Mesothelial cell of epicardium (in vitro differentiated cells): ENCODE results near the gene IER3IP1. TPM values are rescaled to one million over a fixed set of nuclear protein-coding genes. Genes with fewer than 3 reads are reported as not detected.

Experiments
- DNase-seq, 2 experiments: peaks; one replicate each; pipeline ENCODE4 v3.0.0; 2021; ENCODE audit warnings: low spot score in 2 of 2; ENCODE audit not compliant: unreplicated experiment in 2 of 2
- H3K27ac Mint-ChIP-seq: 2 replicates; pipeline ENCODE4 v1.8.0; 2021; ENCODE audit warnings: mixed read lengths
- H3K27me3 Mint-ChIP-seq: 2 replicates; pipeline ENCODE4 v1.8.0; 2021; ENCODE audit warnings: low read depth, mixed read lengths
- H3K36me3 Mint-ChIP-seq: 2 replicates; pipeline ENCODE4 v1.8.0; 2021; ENCODE audit warnings: mixed read lengths
- H3K4me1 Mint-ChIP-seq: 2 replicates; pipeline ENCODE4 v1.8.0; 2021; ENCODE audit warnings: mixed read lengths
- H3K4me3 Mint-ChIP-seq: 2 replicates; pipeline ENCODE4 v1.8.0; 2021; ENCODE audit warnings: mild to moderate bottlenecking, moderate library complexity, mixed read lengths
- H3K9me3 Mint-ChIP-seq: 2 replicates; pipeline ENCODE4 v1.8.0; 2021; ENCODE audit warnings: mixed read lengths
- total RNA-seq: library from RNA; stranded (reverse); gene quantifications from 3 replicates; pipeline ENCODE4 v1.2.1, GENCODE V29; 2021
- TF ChIP-seq, protein P1 (sequence below): fragments of 200-600 bp; sonication (generic); IDR thresholded peaks from one replicate; pipeline ENCODE4 v1.5.0; 2021; ENCODE audit warnings: antibody characterized with exemption; ENCODE audit not compliant: unreplicated experiment

IER3IP1 gene
- total RNA-seq, 1 donor from 2014 or later: 12.0 TPM

DNA sequence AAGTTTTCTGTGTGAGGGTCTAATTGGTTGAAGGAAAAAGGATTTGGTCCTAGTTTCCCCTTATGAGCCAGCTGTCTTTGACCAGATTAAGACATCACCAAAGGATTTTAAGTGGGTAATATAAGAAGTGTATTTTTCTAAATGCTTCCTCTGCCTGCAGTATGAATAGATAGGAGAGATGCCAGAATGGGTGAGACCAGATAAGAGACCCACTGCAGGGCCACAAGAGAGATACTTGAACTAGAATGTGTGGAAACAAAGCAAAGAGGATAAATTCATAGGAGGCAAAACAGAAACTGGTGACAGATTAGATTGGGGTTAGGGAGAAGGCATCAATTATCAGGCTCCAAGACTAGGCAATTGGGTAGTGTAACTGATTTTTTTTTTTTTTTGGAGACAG lies 24.7 kb downstream of the IER3IP1 start:
- no peak for DNase-seq
- Mint-ChIP-seq H3K27me3 (no peaks in the 10 kb centered on the region), H3K36me3 (no peaks in the 10 kb centered on the region), H3K4me1 (peaks cover 25% of the 10 kb centered on the region), H3K27ac (peak overlapping the region; percentile 99), H3K9me3 (no peaks in the 10 kb centered on the region), H3K4me3 (peak overlapping the region; percentile 89)
- TF ChIP-seq, protein P1, sequence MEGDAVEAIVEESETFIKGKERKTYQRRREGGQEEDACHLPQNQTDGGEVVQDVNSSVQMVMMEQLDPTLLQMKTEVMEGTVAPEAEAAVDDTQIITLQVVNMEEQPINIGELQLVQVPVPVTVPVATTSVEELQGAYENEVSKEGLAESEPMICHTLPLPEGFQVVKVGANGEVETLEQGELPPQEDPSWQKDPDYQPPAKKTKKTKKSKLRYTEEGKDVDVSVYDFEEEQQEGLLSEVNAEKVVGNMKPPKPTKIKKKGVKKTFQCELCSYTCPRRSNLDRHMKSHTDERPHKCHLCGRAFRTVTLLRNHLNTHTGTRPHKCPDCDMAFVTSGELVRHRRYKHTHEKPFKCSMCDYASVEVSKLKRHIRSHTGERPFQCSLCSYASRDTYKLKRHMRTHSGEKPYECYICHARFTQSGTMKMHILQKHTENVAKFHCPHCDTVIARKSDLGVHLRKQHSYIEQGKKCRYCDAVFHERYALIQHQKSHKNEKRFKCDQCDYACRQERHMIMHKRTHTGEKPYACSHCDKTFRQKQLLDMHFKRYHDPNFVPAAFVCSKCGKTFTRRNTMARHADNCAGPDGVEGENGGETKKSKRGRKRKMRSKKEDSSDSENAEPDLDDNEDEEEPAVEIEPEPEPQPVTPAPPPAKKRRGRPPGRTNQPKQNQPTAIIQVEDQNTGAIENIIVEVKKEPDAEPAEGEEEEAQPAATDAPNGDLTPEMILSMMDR: no peak

DNA sequence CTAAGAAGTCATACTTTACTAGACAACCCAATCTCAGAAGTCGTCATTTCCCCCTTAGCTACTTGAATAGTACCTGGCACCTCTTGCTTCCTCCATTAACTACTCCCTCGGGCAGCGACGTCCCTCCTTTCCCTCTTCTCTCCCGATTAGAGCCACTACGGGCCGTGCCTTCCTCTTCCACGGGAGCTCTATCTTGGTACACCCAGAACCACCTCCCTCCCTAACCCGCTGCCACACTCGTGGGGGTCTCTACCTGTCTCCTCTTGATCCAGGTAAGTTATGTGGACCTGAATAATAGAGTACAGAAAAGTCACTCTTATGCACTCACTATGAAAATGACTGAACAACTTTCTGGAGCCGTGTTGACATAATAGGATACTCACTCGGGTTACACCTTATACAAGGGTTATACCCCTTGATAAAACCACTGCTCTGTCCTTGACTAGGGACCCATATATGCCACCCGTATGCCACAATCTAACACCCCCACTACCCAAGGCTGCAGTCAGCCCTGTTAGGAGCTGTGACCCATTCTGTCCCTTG lies 25.3 kb downstream of the IER3IP1 start:
- TF ChIP-seq, protein P1: no peak
- no peak for DNase-seq
- Mint-ChIP-seq H3K27me3 (no peaks in the 10 kb centered on the region), H3K27ac (peak overlapping the region; percentile 99), H3K4me3 (peak overlapping the region; percentile 89), H3K4me1 (peaks cover 25% of the 10 kb centered on the region), H3K36me3 (no peaks in the 10 kb centered on the region), H3K9me3 (no peaks in the 10 kb centered on the region)

DNA sequence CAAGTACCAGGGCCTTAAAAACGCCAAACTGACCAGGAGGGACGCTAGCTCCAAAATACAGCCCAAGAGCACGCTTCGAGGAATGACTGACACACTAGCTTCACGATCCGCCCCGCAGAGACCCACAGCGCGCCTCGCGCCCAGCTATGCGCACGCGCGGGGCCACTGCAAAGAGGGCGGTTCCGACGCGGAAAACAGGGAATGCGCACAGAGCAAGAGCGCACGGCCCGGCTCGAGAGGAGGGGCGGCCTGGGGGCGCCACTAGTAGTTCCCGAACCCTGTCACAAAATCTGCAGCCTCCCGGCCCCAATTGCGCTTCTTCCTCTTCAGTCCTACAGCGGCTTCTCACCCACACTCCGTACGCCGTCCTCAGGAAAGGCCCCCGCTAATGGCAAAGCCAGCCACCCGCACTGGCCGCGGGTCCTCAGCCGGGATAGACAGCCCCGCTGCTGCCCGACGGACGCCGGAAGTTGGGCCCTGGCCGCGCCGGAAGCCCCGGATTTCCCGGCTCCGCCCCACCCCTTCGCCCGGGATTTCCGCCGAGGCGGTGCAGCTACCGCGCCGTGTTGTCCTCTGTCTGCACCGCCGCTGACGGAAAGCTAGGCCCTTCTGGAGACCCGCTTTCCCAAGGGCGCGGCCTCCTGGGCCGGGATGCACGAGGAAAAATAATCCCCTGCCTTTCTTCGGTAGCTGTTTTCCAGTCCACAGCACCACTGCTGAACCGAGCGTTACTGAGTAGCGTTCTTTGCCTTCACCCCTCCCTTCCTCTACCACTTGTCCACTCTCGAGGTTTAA lies 25.9 kb downstream of the IER3IP1 start, which contains the start of gene HDHD2:
HDHD2 (minus strand) TSS at position 472 of the 795 bp plus-strand sequence. CDS start 14,061 bp downstream, outside the sequence.
- TF ChIP-seq, protein P1: no peak
- H3K36me3 Mint-ChIP-seq: peaks cover 5% of the 10 kb centered on the region
- H3K27me3 Mint-ChIP-seq: no peaks in the 10 kb centered on the region
- no peaks in the 10 kb centered on the region for H3K9me3 Mint-ChIP-seq
- peak within 1 kb of the TSS; percentile 99 for H3K27ac Mint-ChIP-seq
- H3K4me3 Mint-ChIP-seq: peak within 1 kb of the TSS; percentile 89
- H3K4me1 Mint-ChIP-seq: peaks cover 25% of the 10 kb centered on the region
- peak; percentile 65 to 88 for DNase-seq

DNA sequence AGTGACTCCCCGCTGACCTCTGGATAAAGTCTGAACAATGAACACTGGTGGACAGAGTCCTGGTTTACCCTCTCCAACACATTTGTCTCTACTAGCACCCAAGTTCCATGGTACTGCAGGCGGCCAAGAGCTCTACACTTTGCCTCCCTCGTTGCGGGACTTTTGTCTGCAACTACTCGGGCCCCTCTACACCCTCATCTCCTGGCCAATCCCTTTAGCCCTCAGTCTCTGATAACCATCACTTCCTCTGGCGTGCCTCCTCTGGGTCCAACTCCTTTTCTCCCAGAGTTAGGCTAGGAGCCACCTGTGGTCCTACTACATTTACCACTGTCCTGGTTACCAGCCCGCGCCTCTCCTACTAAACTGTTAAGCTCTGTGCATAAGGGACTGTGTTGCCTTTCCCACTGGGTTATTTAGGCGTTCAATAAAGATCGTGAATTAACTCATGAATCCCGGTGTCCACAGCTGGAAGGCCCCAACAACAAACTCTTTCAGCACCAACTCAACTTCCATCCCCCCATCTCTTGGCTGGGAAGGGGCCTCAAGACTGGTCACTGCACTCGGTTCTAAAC lies 26.6 kb downstream of the IER3IP1 start:
- H3K4me3 Mint-ChIP-seq: peak overlapping the region; percentile 89
- peaks cover 5% of the 10 kb centered on the region for H3K36me3 Mint-ChIP-seq
- peaks cover 25% of the 10 kb centered on the region for H3K4me1 Mint-ChIP-seq
- no peaks in the 10 kb centered on the region for H3K27me3 Mint-ChIP-seq
- TF ChIP-seq, protein P1: no peak
- no peaks in the 10 kb centered on the region for H3K9me3 Mint-ChIP-seq
- DNase-seq: peak in 1 of 2 experiments; percentile 39
- H3K27ac Mint-ChIP-seq: peak overlapping the region; percentile 99

DNA sequence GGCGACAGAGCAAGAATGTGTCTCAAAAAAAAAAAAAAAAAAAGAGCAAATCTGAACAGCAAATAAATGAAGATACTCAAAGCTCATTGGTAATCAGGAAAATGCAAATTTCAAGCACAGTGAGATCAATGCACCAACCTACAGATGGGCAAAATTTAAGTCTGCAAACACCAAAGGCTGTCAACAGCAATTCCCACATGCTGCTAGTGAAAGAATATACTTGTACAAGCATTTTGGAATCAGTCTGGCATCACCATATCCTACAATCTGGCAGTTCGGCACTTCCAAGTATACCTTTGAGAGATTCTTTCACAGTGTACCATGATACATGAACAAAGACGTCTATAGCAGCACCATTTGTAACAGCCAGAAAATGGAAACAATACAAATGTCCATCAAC lies 30.0 kb downstream of the IER3IP1 start:
- no peak for DNase-seq
- H3K36me3 Mint-ChIP-seq: peaks cover 5% of the 10 kb centered on the region
- H3K27me3 Mint-ChIP-seq: no peaks in the 10 kb centered on the region
- H3K9me3 Mint-ChIP-seq: no peaks in the 10 kb centered on the region
- no peak overlapping the region for H3K27ac Mint-ChIP-seq
- no peak overlapping the region for H3K4me3 Mint-ChIP-seq
- TF ChIP-seq, protein P1: no peak
- peaks cover 21% of the 10 kb centered on the region for H3K4me1 Mint-ChIP-seq
